GM04503 (cell line): ENCODE measurements around the gene CLK2.
"Not testable (repeated sequence)": the region's sequence is repeated elsewhere in the genome, so short reads cannot be mapped to it uniquely, and the experiment has no call there.

Experiments used
- DNase-seq: peaks from one replicate; pipeline ENCODE4 v3.0.0-alpha.2; 2012; ENCODE audit warnings: low read depth

CLK2 gene

GRCh38 chr1:155296661-155297060 lies 23.4 kb upstream of the CLK2 start:
- DNase-seq: no peak

GRCh38 chr1:155295942-155296267 lies 22.6 kb upstream of the CLK2 start:
- no peak for DNase-seq

GRCh38 chr1:155295183-155295941 lies 22.1 kb upstream of the CLK2 start:
- DNase-seq: no peak

GRCh38 chr1:155294520-155295182 lies 21.3 kb upstream of the CLK2 start:
- DNase-seq: no peak

- no peak for DNase-seq
Observed at GRCh38 chr1:155293086-155293749, 19.9 kb upstream of the CLK2 start.

GRCh38 chr1:155291006-155291405 lies 17.7 kb upstream of the CLK2 start:
- not testable (repeated sequence) for DNase-seq

- DNase-seq: no peak
Observed at GRCh38 chr1:155287987-155288543, 14.8 kb upstream of the CLK2 start.

- DNase-seq: no peak
Observed at GRCh38 chr1:155286544-155286943, 13.2 kb upstream of the CLK2 start.

- no peak for DNase-seq
Observed at GRCh38 chr1:155285631-155286044, 12.3 kb upstream of the CLK2 start.

GRCh38 chr1:155285063-155285462 lies 11.8 kb upstream of the CLK2 start:
- DNase-seq: no peak

GRCh38 chr1:155284476-155284875 lies 11.2 kb upstream of the CLK2 start:
- DNase-seq: no peak

GRCh38 chr1:155282488-155283091 lies 9.3 kb upstream of the CLK2 start:
- DNase-seq: no peak

GRCh38 chr1:155279268-155279667 lies 6.0 kb upstream of the CLK2 start:
- no peak for DNase-seq

GRCh38 chr1:155278689-155279160 lies 5.4 kb upstream of the CLK2 start:
- DNase-seq: no peak

GRCh38 chr1:155277902-155278688 lies 4.8 kb upstream of the CLK2 start:
- no peak for DNase-seq

GRCh38 chr1:155277070-155277901 lies 4.0 kb upstream of the CLK2 start, which contains the start of gene HCN3:
Gene HCN3 (plus strand): TSS chr1:155277463. CDS start chr1:155277591, 128 bp downstream.
- no peak for DNase-seq

- DNase-seq: no peak
Observed at GRCh38 chr1:155272466-155273342, 600 bp downstream of the CLK2 start.

GRCh38 chr1:155269381-155269780 lies 3.9 kb downstream of the CLK2 start:
- no peak for DNase-seq

GRCh38 chr1:155268630-155269029 lies 4.7 kb downstream of the CLK2 start:
- no peak for DNase-seq

GRCh38 chr1:155267373-155267772 lies 5.9 kb downstream of the CLK2 start:
- DNase-seq: no peak
